ENCODE measurements around the gene HMG20A.
A peak's percentile ranks its signal among the peaks of the same experiment; 100 is the strongest.
"Not testable (repeated sequence)": the region's sequence is repeated elsewhere in the genome, so short reads cannot be mapped to it uniquely, and the experiment has no call there.

The HMG20A gene

DNA sequence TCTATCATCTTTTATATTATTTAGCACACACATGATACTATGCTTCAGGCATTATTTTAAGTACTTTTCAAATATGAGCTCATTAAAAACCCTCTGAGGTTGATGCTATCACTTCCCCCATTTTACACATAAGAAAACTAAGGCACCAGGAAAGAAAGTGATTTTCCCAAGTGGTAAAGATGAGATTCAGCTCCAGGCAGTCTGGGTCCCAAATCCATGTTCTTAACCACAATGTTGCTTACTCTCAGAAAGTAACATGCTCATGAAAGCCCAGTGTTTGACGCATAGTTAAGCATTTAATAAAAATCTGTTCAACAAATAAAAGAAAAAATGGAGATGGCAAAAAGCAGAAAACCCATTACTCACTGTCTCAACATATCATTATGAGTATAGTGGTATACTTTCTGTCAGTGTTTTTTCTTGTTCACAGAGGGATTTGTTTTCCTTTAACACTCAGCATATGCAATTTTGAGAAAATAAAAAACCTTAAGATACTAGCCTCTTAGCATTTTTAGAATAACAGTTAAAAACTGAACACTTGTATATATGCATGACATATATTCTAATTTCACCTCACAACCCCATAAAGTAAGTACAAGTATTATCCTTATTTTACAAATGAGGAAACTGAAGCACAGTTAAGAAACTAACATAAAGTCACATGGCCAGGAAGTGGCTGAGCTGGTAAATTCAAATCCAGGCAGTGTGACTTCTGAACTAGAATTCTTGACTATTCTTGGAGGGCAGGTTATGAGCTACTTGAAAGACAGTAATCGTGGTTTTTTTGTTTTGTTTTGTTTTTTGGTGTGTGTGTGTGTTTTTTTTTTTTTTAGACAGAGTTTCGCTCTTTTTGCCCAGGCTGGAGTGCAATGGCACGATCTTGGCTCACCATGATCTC is 11.2 kb upstream of the HMG20A start:
- peak; percentile 31 for DNase-seq (ENCODE audit: low spot score)

DNA sequence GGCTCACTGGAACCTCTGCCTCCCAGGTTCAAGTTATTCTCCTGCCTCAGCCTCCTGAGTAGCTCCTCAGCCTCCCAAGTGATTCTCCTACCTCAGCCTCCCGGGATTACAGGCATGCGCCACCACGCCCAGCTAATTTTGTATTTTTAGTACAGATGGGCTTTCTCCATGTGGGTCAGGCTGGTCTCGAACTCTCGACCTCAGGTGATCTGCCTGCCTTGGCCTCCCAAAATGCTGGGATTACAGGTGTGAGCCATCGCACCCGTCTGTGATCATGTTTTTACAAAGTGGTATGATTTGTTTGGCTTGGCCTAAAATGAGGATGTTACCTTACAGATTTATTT is 10.6 kb upstream of the HMG20A start:
- not testable (repeated sequence) for DNase-seq (ENCODE audit: low spot score)

DNA sequence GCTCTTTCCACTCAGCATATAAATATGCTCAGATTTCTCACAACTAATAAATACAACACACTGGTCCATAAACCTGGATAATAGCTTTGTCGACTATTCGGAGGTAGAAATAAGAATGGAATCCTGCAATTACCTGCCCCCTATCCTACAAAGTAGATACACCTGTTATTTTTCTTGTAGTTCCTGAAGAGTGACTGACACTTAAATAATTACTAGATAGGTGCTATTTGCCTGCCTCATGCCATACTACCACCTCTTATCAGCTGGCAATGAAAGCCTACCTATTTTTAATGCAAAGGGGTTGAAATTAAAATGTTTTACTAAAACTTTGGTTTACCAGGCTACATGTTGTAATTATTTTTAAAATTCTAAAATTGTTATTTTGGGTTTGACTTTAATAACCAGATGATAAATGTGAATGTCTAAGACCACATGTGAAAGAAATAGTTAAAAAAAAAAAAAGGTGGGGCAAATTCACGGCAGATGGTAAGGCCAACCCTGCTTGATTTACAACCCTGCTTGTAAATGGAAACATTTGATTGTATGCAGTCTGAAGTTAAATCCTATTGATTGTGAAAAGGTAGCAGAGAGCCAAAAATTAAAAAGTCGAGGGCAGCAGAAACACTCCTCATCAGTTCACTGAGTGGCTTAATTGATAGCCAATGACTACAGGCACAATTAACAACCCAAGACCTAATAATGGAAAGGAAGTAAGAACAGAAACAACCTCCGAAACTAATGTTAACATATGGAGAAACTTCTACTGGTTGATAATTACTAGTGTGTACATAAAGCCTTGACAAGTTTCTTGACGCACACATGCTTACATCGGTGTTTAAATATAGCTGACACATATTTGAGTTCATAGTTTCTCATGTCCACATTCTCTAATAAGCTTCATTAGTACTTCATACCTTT is 9.7 kb upstream of the HMG20A start:
- DNase-seq (ENCODE audit: low spot score): no peak

DNA sequence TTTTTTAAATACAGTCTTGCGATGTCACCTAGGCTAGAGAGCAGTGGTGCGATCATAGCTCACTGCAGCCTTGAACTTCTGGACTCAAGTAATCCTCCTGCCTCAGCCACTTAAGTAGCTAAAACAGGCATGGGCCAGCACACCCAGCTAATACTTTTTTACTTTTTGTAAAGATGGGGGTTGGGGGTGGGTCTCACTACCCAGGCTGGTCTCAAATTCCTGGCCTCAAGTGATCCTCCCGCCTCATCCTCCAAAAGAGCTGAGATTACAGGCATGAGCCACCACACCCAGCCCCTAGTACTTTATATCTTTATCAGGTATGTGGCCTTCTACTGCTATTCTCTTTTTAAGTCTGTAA is 9.1 kb upstream of the HMG20A start:
- no peak for DNase-seq (ENCODE audit: low spot score)

DNA sequence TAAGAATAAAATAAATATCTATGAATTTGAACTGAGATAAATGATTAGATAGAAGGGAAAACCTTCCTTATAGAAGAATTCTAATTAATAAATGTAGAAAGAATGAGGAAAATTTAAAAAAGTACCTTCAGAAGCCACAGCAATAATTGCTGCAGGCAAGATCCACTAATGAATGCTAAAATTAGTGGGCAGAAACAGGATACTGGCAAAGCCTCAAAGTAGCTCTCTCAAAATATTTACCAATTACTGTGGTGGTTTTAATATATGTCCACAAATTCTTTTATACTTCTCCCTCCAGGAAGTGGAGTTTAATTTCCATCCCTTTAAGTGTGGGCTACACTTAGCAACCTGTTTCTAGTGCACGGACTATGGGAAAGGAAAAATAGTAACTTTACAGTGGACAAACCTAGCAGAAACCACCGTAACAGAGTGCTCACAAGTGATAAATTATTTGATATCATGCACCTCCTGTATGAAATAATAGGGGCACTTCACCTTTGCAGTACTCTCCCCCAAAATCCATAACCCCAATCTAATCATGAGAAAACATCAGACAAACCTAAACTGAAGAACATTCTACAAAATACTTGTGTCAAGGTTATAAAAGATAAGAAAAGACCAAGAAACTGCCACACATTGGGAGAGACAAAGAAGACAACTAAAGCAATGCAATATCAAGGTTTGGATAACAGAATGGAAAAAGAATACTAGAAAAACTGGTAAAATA is 7.6 kb upstream of the HMG20A start:
- DNase-seq (ENCODE audit: low spot score): no peak

DNA sequence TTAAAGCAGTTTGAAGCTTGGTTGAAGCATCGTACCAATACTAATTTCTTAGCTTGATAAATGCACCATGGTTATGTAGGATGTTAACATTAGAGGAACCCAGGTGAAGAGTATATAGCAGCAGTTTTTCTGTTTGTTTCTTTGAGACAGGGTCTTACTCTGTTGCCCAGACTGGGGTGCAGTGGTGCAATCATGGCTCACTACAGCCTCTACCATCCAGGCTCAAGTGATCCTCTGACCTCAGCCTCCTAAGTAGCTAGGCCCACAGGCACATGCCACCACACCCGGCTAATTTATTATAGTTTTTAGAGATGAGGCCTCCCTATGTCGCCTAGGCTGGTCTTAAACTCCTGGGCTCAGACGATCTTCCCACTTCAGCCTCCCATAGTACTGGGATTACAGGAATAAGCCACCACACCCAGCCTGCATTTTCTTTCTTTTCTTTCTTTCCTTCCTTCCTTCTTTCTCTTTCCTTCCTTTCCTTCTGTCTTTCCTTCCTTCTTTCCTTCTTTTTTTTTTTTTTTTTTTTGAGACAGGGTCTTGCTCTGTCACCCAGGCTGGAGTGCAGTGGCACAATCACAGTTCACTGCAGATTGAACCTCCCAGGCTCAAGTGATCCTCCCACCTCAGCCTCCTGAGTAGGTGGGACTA is 6.9 kb upstream of the HMG20A start:
- no peak for DNase-seq (ENCODE audit: low spot score)

DNA sequence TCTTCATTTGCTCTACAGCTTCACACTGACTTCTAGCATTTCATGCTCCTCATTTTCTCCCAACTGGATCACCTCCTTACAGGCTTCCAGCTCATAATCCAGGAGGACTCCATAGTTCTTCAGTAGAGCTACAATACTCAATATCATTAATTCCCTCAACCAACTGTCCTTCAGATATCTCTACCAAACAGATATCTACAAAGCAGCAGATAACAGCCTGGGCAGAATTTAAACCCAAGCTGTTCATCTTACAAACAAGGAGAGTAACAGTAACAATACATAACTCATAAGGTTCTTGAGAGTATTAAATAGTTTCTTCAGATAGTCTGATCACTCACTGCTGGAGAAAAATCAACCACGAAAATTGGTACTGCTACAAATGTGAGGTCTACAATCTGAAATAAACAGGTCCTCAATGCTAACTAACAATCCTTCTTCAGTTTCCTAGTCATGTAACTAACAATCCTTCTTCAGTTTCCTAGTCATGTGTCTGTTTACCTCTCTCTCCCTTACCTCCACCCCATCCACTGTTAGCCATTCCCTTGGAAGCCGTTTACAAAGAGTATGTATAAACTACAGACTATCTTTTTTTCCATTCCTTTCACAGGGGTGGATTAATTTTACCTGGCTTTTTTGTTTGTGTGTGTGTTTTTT is 5.8 kb upstream of the HMG20A start:
- no peak for DNase-seq (ENCODE audit: low spot score)

DNA sequence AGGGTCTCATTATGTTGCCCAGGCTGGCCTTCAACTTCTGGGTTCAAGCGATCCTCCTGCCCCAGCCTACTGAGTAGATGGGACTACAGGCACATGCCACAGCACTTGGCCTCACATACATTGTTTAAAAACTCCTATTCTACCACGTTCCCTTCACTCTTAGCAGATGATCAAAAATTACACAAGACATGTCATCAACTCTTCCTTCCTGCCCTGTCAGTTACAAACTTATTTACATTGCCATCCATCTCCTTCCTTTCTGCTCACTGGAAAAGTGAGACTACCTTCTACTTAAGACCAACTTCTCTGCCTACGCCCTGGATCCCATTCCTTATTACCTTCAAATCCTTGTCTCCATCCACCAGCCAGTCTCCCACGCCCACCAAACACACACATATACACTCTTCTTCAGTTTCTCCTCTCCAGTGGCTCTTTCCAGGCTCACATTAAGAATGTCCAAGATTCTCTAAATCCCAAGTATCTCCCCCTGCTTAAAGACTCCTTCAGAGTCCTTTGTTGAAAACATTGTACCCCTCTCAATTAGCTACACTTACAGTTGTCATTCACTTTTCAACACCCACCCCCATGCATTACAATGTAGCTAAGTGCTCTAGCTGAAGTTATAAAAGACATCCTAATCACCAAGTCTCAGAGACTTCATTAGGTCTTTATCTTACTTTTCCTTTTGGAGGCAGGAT is 5.1 kb upstream of the HMG20A start:
- no peak for DNase-seq (ENCODE audit: low spot score)

DNA sequence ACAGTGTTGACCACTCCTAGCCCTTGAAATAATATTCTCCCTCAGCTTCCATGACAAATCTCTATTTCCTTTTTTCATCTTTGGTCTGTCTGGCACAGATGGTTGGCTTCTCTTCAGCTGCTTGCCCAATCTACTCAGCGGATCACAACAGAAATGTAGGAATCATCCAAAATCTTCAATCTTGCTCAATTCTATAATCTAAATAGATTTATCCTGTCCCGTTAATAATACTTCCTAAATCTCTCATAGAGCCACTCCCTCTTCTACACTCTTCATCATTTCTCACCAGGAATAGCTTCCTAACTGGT is 4.6 kb upstream of the HMG20A start:
- no peak for DNase-seq (ENCODE audit: low spot score)

DNA sequence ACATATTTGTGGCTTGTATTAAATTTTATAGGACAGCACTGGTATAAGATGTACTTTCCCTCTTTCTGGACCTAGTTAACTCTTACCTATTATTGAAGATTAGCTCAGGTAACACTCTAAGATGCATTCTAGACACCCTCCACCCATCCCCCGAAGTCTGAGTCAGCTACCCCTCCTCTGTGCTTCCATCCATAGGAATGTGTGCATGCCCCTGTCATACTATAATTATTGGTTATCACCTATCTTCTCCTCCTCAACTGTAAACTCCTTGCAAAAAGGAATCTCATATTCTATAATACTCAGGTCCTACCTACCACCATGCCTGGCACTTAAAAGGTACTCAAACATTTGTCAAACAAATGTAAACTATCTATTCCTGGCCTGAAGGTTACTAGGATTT is 3.7 kb upstream of the HMG20A start:
- no peak for DNase-seq (ENCODE audit: low spot score)

DNA sequence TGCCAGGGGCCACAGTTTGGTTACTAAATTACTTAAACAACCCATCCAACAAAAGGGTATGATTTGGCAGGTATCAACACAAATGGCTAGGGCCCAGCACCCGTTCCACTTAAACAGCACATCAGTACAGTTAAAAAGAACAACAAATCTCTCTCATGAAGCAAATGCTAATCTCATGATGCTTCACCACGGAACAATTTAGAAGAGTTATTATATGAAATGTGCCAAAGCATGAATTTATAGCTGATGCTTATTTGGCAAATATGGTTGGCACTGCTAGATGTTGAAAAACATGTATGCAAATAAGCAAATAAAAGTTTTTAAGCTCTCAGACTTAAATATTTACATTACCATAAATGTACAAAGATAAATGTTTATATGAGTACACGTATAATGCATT is 3.1 kb upstream of the HMG20A start:
- no peak for DNase-seq (ENCODE audit: low spot score)

DNA sequence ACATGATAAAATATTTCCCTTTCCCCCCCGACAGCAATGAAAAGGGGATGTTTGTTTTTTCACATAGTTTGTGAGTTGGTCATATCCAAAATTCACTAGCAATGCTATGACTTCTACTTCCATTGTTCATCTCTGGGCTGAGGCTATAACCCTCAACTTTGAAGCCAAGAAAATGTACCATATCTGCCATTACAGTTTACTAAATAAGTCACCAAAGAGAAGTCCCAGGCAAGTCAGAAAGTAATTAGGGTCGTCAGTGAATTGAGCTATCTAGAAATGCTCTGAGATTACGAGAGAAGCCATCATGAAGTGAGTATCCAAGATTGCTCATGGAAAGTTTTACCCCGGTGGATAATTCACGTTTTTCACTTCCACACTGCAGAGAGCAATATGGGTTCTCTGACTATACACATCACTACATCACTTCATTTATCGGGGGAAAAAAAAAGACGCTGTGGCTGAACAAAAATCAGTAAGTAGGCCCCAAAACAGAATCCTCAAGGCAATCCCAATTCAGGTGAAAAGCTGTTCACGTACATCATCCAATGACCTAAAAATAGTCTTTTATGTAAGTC is 2.2 kb upstream of the HMG20A start:
- DNase-seq (ENCODE audit: low spot score): peak; percentile 14

DNA sequence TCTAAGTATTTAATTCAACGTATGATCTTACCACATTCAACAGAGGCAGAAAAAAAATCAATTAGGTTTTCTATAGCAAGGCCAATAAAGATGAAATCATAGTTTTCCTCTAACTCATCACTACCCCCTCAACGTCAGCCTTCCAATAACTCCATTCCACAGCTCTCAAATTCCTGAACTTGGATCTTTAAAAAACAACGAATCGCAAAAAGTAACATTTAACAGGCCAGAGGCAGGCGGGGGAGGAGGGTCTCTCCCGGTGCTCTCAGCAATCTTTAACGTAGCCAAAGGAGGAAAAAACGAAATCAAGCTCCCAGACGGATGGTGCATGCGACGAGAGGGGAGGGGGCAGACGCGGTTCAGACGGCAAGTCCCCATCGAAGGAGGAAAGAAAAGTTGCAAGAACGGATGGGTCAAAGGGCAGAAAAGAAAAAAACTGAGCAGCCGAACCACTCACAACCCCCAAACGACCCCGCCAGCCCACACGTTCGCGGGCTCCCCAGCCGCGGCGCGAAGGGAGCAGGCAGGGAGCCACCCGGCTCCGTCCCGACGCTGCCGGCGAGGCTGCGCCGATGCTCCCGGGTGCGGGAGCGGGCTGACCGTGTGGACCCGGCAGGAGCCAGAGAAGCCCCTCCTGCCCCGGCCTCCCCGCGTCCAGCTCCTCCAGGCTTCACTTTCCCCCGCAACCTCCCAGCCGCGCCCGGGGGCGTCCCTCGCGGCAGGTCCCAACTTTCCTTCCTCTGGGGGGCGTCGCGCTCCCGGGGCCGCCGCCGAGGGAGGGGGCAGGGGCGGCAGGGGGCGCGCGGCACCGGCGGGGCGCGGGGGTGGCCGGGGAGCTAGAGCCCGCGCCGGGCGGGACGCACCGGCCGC is 1.5 kb upstream of the HMG20A start:
- peak; percentile 33 for DNase-seq (ENCODE audit: low spot score)

DNA sequence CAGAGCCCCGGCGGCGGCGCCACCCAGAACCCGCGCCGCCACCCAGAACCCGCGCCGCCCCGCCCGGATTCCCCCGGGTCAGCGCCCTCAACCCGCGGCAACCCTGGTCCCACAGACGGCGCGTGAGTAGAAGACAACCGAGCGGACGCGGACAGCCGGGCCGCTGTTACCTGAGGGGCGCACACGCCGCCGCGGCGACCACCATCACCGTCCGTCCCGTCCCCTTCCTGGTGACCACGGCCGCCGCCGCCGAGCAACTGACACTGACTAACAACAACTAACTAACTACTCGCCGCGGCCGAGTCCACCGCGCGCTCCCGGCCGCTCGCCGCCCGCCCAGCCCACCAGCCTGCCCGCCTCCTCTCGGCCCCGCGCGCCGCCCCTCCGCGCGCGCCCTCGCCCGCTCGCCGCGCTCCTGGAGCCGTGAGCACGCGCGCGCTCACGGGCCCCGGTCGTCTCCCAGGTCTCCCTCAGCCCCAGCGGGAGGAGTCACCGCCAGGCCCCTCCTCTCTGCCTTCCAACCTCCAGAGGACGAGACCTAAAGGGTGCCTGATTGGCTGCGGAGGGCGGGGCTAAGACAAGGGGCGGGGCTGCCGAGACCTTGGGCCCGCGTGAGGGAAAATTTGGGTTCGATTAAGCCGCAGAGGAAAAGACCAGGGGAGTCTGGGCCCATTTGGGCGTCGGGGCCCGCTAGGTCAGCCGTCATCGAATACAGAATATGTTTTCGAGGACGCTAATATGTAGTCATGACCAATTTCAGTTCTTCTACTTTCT is 665 bp upstream of the HMG20A start, which contains the start of gene PEAK1:
PEAK1 (minus strand) TSS at position 269 of the 774 bp plus-strand sequence. CDS start 238,178 bp downstream, outside the sequence.
- DNase-seq (ENCODE audit: low spot score): peak; percentile 99

DNA sequence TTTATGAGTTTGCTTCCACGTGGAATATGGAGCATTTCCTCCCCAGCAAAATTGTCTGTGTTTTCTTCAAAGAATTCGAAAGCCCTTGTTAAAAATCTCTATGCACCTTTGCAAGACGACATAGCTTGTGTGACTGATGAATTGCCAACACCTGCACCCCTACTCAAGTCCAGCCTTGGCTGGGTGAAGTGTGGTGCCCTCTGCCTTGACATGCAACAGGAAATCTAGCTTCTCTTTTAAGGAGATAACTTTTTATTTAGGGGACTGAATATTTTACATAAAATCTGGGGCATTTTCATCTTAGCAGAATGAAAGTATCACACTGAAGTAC is 647 bp downstream of the HMG20A start:
- no peak for DNase-seq (ENCODE audit: low spot score)

DNA sequence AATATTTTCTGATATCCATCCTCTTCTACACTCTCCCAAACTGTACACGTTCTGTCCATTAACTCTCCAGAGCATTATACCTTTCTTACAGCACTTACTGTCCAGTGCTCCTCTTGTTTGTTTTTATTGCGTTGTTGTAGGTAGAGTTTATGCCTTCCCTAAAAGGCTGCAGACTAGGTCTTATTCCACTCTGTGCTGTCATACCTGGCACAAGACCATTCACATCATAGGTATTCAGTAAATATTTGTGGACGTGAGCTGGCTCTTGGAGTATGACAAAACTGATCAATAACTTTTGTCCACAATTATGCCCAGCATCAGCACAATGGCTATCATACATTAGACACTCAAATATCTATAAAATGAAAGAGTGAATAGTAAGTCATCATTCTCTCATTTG is 4.4 kb downstream of the HMG20A start:
- DNase-seq (ENCODE audit: low spot score): no peak

DNA sequence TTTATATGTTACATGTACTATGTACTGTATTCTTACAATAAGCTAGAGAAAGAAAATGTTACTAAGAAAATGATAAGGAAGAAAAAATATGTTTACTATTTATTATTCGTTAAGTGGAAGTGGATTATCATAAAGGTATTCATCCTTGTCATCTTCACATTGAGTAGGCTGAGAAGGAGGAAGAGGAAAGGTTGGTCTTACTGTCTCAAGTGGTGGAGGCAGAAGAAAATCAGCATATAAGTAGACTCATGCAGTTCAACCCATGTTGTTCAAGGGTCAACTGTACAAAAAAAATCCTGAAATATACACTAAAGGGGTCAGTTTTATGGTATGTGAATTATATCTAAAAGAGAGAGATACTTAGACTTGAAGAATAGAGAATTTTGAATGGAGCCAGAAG is 5.7 kb downstream of the HMG20A start:
- DNase-seq (ENCODE audit: low spot score): no peak

DNA sequence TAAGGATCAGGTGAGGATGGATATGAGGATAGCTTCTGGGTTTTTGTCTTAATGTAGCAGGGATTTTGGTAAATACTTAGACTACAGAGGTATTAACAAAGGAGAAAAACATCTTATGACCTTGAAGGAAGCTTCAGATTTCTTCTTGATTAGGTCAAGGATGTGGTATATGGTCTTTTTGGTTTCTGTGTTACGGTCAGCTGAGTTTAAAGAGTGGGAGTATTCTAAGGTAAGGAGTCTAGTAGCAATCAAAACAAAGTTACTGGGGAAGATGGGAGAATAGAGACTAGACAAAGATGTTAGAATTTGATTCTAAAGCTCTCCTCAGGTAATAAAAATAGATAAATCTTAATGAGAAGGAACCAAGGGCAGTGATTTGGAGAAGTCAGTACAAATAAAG is 6.2 kb downstream of the HMG20A start:
- no peak for DNase-seq (ENCODE audit: low spot score)

DNA sequence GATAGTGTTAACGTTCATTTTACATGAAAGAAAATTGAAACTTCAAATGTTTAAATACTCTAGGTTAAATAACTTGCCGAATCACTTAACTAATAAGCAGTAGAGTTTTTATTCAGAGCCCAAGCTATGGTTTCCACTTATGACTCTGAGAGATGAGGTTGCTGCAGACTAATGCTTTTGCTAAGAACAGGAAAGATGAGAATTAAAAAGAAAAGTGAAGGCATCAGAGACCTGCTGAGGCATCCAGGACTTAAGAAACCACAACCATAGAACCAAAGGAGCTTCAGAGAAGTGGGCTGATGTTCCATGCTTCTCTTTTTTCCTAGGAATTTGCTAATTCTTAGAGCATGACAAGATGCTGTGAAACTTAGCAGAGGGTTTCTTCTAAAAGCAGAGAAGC is 9.5 kb downstream of the HMG20A start:
- DNase-seq (ENCODE audit: low spot score): no peak

Data from globus pallidus (tissue), 1 donor.